Kidney epithelial cell (primary cell): ENCODE measurements around the gene GLT1D1. TPM values are rescaled to one million over a fixed set of nuclear protein-coding genes. Genes with fewer than 3 reads are reported as not detected.

Source experiments
- DNase-seq: peaks from one replicate; pipeline ENCODE4 v3.0.0-alpha.2; 2010; ENCODE audit warnings: low read depth
- H3K27me3 ChIP-seq: 2 replicates; pipeline ENCODE4 v1.6.0; 2011; ENCODE audit warnings: low read length; ENCODE audit not compliant: control insufficient read depth, insufficient read depth
- H3K36me3 ChIP-seq: 2 replicates; pipeline ENCODE4 v1.5.1; 2011; ENCODE audit warnings: low read length; ENCODE audit not compliant: control insufficient read depth, insufficient read depth
- H3K4me3 ChIP-seq: 2 replicates; pipeline ENCODE4 v1.5.1; 2011; ENCODE audit warnings: low read depth, mild to moderate bottlenecking, control low read depth, low read length
- total RNA-seq: library from RNA; depleted of rRNA; stranded (reverse); fragments of >200 nt; gene quantifications from 2 replicates; pipeline ENCODE4 v1.2.3, GENCODE V29; 2015
- TF ChIP-seq, protein P1 (sequence below): IDR thresholded peaks from 2 replicates; pipeline ENCODE4 v1.5.1; 2011; ENCODE audit warnings: mild to moderate bottlenecking, moderate library complexity, low read length, control low read depth, inconsistent platforms; ENCODE audit not compliant: insufficient read depth, poor library complexity, severe bottlenecking

GLT1D1 gene
- total RNA-seq, 1 donor from 2014 or later: 1.7 TPM

DNA sequence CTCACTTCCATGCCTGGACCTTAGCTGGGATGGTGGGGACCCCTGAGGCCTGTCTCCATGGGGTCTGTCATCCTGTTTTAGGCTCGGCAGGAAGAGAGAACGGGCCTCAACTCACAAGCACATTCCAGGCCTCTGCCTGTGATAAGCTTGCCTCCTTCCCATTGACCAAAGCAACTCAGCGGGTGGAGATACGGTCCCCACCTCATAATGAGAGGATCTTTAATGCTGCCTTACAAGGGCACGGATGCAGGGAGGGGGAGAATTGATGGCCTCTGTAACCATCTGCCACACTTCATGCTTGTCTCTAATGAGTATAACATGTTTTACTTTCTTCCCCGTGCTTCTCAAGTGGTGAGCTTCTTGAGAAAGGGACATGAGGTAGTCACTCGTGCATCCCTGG, 50.0 kb downstream of the GLT1D1 start:
- TF ChIP-seq, protein P1, sequence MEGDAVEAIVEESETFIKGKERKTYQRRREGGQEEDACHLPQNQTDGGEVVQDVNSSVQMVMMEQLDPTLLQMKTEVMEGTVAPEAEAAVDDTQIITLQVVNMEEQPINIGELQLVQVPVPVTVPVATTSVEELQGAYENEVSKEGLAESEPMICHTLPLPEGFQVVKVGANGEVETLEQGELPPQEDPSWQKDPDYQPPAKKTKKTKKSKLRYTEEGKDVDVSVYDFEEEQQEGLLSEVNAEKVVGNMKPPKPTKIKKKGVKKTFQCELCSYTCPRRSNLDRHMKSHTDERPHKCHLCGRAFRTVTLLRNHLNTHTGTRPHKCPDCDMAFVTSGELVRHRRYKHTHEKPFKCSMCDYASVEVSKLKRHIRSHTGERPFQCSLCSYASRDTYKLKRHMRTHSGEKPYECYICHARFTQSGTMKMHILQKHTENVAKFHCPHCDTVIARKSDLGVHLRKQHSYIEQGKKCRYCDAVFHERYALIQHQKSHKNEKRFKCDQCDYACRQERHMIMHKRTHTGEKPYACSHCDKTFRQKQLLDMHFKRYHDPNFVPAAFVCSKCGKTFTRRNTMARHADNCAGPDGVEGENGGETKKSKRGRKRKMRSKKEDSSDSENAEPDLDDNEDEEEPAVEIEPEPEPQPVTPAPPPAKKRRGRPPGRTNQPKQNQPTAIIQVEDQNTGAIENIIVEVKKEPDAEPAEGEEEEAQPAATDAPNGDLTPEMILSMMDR: no peak

DNA sequence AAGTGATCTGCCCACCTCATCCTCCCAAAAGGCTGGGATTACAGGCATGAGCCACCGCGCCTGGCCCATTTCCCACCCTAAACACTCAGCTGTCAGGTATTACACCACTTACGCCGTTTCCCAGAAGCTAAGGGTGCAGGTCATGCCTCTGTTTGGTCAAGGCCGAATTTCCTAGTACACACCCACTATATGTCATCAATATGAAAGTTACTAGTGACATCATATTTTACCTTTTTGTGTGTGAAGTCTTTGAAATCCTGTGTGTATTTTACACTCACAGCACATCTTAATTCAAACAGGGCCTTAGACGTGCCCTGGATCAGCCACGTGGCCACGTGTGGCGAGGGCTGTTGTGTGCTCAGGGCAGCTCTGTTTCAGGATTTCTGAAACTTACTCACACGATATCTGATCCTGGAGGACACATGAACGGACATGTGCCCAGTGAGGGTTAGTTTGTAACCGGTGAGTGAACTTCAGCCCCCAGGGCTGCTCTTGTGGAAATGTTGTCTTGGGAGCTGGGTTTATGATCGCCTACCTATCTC, 51.8 kb downstream of the GLT1D1 start:
- H3K4me3 ChIP-seq: no peak overlapping the region
- TF ChIP-seq, protein P1: no peak
- H3K27me3 ChIP-seq: no peaks in the 10 kb centered on the region
- no peak for DNase-seq
- H3K36me3 ChIP-seq: no peaks in the 10 kb centered on the region

More for the DNA sequence above, 50.0 kb downstream of the GLT1D1 start:
- H3K4me3 ChIP-seq: no peak overlapping the region
- H3K36me3 ChIP-seq: no peaks in the 10 kb centered on the region
- no peaks in the 10 kb centered on the region for H3K27me3 ChIP-seq
- DNase-seq: no peak

DNA sequence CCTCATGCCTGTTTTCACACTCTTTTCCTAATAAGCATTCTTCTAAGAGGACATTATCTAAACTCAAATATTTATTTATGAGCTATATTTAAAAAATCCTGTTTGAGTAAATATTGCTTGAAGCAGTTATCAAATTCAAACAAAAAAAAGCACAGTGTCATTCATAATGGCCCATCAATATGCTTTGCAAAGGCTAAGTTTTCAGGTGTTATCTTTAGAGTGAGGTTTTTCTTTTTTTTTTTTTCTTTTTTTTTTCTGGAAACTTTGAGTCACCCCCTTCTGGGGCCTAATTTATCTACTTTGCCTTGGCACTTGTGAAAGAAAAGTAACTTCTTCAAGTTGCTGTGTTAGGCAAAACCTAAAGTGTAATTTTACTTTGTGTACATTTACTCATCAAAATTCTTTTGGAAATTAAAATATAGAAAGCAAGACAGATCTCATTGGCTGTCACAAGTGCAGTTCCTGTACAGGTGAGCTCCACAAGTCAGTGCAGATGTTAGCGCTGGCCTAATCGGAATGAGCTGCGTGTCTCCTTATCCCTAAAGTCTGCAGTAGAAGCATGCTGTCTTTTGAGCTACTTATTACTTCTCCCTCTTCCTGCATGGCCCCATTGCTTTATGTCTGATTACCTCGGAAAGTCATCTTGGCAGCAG, 53.3 kb downstream of the GLT1D1 start:
- H3K36me3 ChIP-seq: no peaks in the 10 kb centered on the region
- H3K27me3 ChIP-seq: no peaks in the 10 kb centered on the region
- no peak overlapping the region for H3K4me3 ChIP-seq
- no peak for DNase-seq
- TF ChIP-seq, protein P1: no peak

DNA sequence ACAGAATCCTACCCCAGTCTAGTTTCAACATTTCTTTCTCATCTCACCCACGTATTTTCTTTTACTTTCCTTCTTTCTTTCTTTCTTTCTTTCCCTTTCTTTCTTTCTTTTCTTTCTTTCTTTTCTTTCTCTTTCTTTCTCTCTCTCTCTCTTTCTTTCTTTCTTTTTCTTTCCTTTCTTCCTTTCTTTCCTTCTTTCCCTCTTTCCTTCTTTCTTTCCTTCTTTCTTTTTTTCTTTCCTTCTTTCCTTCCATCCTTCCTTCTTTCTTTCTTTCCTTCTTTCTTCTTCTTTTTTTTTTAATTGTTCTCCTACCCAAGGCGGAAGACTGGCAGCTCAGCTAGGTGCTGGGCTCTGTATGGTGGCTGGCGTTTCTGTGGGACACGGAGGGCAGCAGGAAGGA, 55.0 kb downstream of the GLT1D1 start:
- Histone ChIP-seq H3K36me3 (no peaks in the 10 kb centered on the region), H3K27me3 (no peaks in the 10 kb centered on the region), H3K4me3 (no peak overlapping the region)
- DNase-seq: no peak
- TF ChIP-seq, protein P1: no peak

DNA sequence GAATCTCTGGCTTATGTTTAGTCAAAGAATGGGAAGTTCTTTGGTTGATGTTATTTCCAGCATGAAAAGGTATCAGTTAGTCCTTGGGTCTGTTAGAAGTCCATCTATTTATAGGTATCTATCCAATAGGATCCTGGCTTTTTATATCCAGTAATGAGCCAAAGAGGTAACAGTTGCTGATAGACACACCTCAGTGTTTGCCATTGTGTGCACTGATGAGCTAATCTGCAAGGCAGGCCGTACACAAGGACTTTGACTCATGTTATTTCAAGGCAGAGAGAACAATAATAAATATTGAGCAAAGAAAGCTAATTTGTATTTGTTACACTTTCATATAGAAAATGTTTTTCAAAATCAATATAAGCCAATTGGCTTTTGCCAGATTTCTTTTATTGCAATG, 56.4 kb downstream of the GLT1D1 start:
- Histone ChIP-seq H3K4me3 (no peak overlapping the region), H3K36me3 (no peaks in the 10 kb centered on the region), H3K27me3 (no peaks in the 10 kb centered on the region)
- TF ChIP-seq, protein P1: no peak
- DNase-seq: no peak

DNA sequence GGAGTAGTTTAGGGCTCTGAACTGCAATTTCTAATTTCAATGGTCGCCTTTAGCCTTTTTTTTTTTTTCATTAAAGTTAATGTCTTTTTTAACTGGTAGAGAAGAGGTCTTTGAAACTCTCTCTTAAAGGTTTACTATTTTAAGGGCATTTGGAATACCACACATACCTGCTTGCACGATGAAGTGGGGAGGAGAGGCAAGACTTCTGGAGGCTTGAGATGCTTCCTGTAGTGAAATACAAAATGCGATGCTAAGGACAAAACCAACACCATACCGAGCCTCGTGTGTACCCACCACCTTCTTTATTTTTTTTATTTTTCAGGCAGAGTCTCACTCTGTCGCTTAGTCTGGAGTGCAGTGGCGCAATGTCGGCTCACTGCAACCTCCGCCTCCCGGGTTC, 57.4 kb downstream of the GLT1D1 start:
- TF ChIP-seq, protein P1: no peak
- Histone ChIP-seq H3K36me3 (no peaks in the 10 kb centered on the region), H3K4me3 (no peak overlapping the region), H3K27me3 (no peaks in the 10 kb centered on the region)
- DNase-seq: no peak
